Left ventricle myocardium inferior (tissue), 1 donor: ENCODE data around the gene SIKE1. TPM values are rescaled to one million over a fixed set of nuclear protein-coding genes. Genes with fewer than 3 reads are reported as not detected.
"Not testable (repeated sequence)": the region's sequence is repeated elsewhere in the genome, so short reads cannot be mapped to it uniquely, and the experiment has no call there.

Experiments used
- DNase-seq: peaks from one replicate; pipeline ENCODE4 v3.0.0-alpha.2; 2020
- H3K27ac ChIP-seq: fragments of 200-600 bp; replicated peaks from 2 replicates; pipeline ENCODE4 v1.8.0; 2021
- H3K27me3 ChIP-seq: fragments of 200-600 bp; 2 replicates; pipeline ENCODE4 v1.8.0; 2021; ENCODE audit warnings: low read depth
- H3K36me3 ChIP-seq: fragments of 200-600 bp; 2 replicates; pipeline ENCODE4 v1.8.0; 2021
- H3K4me1 ChIP-seq: fragments of 200-600 bp; 2 replicates; pipeline ENCODE4 v1.8.0; 2021
- H3K4me3 ChIP-seq: fragments of 200-600 bp; 2 replicates; pipeline ENCODE4 v1.8.0; 2021; ENCODE audit warnings: mild to moderate bottlenecking, moderate library complexity
- H3K9me3 ChIP-seq: fragments of 200-600 bp; replicated peaks from 2 replicates; pipeline ENCODE4 v1.8.0; 2021
- intact Hi-C: fragments of 100-400 bp; cut with micrococcal nuclease; formaldehyde crosslinking; loops from one replicate; pipeline ENCODE4 v1.11.0; 2022
- total RNA-seq: library from RNA; stranded (reverse); fragmentation: NEBNext Ultra II Directional; extraction: Animal tissue kit (Norgen Biotek cat#: 25700); gene quantifications from one replicate; pipeline ENCODE4 v1.2.1, GENCODE V29; 2021
- TF ChIP-seq, protein P1 (sequence below): fragments of 200-600 bp; IDR thresholded peaks from 2 replicates; pipeline ENCODE4 v1.8.0; 2021; ENCODE audit warnings: antibody characterized with exemption, mild to moderate bottlenecking, borderline replicate concordance
- donor health status: DM: no; HTN: yes; CAD: no; lungs with severe emphysema.

The SIKE1 gene
- total RNA-seq, 1 donor from 2014 or later, result 26.0 TPM

DNA sequence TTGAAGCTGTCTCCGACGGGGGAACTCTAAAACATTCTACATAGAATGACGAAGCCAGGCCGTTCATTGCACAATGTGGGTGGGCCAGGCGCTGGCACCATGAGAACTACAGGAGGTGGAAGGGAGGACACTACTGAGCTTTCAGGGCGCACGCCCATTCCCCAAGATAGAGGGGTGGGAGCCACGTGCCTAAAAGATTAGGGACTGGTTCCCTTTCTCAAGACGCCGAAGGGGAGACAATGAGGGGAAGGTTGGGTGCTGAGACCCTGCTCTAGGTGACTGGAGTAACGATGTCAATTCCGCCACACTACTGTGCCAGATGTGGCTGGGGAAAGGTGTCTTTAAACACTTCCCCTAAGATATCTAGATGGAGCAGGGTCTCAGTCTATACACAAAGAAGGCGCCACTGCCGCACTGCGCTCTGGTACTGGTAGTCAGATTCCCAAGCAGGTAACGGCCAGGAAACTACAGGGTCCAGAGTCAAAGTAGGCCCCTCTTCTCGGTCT, 23.5 kb downstream of the SIKE1 start:
- no peaks in the 10 kb centered on the region for H3K36me3 ChIP-seq
- H3K4me3 ChIP-seq, result peak overlapping the region; percentile 97
- peak overlapping the region; percentile 99 for H3K27ac ChIP-seq
- TF ChIP-seq, protein P1, sequence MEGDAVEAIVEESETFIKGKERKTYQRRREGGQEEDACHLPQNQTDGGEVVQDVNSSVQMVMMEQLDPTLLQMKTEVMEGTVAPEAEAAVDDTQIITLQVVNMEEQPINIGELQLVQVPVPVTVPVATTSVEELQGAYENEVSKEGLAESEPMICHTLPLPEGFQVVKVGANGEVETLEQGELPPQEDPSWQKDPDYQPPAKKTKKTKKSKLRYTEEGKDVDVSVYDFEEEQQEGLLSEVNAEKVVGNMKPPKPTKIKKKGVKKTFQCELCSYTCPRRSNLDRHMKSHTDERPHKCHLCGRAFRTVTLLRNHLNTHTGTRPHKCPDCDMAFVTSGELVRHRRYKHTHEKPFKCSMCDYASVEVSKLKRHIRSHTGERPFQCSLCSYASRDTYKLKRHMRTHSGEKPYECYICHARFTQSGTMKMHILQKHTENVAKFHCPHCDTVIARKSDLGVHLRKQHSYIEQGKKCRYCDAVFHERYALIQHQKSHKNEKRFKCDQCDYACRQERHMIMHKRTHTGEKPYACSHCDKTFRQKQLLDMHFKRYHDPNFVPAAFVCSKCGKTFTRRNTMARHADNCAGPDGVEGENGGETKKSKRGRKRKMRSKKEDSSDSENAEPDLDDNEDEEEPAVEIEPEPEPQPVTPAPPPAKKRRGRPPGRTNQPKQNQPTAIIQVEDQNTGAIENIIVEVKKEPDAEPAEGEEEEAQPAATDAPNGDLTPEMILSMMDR, result no peak
- H3K9me3 ChIP-seq, result no peaks in the 10 kb centered on the region
- no peaks in the 10 kb centered on the region for H3K27me3 ChIP-seq
- DNase-seq, result peak; percentile 18
- intact Hi-C loops, result loop anchor here (5.0 kb wide), 1 partner anchor 40 kb away; the partner anchor contains the start of gene NRAS
- peaks cover 64% of the 10 kb centered on the region for H3K4me1 ChIP-seq

DNA sequence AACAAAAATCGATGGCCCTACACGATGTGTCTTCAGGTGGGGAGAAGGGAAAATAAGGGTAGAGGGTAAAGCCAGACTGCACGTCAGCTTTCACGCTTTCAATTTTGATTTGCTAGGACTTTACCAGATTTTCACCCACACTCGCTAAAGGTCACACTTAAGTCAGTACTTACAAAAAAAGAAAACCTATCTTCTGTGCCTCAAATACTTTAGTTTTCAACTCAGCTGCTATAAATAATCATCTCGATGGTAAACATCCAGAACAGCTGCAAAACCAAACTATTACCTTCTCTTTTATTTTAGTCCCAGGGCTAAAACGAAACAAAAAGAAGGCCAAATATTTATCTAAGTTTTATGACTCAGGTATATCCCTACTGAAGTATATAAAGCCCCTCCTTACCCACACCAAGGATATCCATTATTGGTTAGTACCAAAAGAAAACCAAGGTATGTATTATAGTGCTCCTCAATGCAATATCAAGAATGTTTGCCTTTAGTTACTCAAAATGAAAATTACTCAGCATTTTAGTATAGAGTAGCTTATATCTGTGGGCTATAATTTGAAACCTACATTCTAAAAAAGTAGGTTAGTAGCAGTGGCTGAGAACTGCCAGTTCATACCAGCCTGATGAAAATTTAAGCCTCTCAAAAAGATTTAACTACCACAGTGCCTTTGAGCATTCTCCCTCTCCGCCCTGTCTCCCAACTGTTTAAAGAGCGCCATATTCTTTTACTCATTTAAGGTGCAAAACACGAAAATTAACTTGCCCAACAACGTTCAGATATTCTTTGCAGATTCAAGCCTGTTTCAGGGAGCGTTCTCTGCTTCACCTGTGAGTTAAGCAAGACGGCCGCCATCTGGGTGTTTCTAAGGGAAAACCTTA, 24.2 kb downstream of the SIKE1 start:
- peaks cover 72% of the 10 kb centered on the region for H3K4me1 ChIP-seq
- H3K27ac ChIP-seq, result peak overlapping the region; percentile 99
- peak overlapping the region; percentile 97 for H3K4me3 ChIP-seq
- no peaks in the 10 kb centered on the region for H3K36me3 ChIP-seq
- DNase-seq, result no peak
- H3K27me3 ChIP-seq, result no peaks in the 10 kb centered on the region
- intact Hi-C loops, result loop anchor here (5.0 kb wide), 1 partner anchor 39 kb away; the partner anchor contains the start of gene NRAS
- H3K9me3 ChIP-seq, result no peaks in the 10 kb centered on the region
- TF ChIP-seq, protein P1, result no peak

DNA sequence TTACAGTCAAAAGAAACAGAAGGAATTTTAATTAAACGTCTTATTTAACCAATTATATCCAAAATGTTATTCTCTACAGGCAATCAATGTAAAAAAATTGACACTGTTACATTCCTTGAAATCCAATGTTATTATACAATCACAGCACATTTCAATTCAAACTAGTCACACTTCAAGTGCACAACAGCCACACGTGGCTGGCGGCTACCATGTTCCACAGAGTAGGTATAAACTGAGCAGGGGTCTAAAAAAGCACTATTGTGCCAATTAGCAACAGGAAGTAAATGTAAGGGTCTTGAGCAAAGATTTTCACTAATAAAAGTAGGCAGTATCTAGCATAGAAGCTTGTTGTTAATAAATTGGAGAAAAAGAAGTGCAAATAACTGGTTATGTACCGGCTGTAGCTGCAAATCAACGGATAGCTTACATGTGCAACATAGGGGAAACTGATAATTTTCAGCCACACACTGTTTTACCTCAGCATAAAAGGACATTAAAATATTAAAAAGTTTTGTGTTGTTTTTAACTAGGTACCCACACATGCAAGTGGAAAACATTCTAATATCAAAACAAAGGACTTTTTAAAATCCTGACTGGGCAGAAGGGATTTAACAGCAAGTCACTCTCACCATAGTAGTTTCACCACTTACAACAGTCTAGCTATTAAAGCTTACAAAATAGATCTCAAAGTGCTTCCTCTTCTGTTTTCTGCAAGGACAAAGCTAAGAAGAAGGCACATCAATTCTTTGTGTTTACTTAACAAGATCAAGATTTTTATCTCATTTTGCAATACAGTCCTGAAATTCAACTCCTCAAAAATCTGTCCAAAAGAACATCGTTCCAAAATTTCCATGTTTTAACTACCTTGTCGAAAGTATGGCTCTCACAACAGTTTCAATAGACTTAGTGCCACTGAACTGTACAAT, 25.2 kb downstream of the SIKE1 start:
- H3K27ac ChIP-seq, result peak overlapping the region; percentile 99
- TF ChIP-seq, protein P1, result no peak
- intact Hi-C loops, result loop anchor here (5.0 kb wide), 1 partner anchor 38 kb away; the partner anchor contains the start of gene NRAS
- DNase-seq, result no peak
- H3K27me3 ChIP-seq, result no peaks in the 10 kb centered on the region
- H3K4me1 ChIP-seq, result peaks cover 82% of the 10 kb centered on the region
- H3K4me3 ChIP-seq, result peak overlapping the region; percentile 97
- no peaks in the 10 kb centered on the region for H3K36me3 ChIP-seq
- no peaks in the 10 kb centered on the region for H3K9me3 ChIP-seq

DNA sequence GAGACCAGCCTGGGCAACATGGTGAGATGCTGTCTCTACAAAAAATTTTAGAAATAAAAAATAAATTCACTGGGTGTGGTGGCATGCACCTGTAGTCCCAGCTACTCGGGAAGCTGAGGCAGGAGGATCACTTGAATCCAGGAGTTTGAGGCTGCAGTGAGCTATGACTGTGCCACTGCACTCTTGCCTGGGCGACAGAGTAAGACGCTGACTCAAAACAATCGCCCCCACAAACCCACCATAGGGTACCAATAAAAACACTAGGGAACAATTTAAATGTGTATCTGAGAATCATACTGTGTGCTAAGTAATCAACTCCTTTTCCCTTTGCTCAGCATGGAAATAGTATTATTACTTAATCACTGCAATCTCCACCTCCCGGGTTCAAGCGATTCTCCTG, 26.8 kb downstream of the SIKE1 start:
- intact Hi-C loops, result not testable (repeated sequence)

DNA sequence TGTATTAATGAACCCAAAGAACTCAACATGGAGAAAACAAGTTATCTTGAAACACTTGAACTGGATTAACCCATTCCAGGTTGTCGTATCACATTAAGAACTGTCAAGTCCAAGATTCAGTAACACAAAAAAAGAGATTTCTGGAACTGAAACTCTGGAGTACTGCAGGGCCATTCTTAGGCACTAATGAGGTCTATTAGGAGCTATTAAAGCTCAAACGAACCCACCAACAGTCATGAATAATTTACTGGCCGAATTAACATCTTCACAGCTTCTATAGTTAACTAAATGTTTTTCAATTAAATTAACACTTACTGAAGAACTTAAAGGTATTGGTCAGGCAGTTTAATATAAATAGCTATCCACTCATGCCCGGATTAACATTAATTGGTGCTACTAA, 27.3 kb downstream of the SIKE1 start:
- no peak overlapping the region for H3K4me3 ChIP-seq
- H3K27ac ChIP-seq, result peak overlapping the region; percentile 28
- H3K36me3 ChIP-seq, result peaks cover 18% of the 10 kb centered on the region
- H3K9me3 ChIP-seq, result no peaks in the 10 kb centered on the region
- peaks cover 96% of the 10 kb centered on the region for H3K4me1 ChIP-seq
- intact Hi-C loops, result no loop called here
- no peaks in the 10 kb centered on the region for H3K27me3 ChIP-seq
- TF ChIP-seq, protein P1, result no peak
- DNase-seq, result no peak

More for the DNA sequence above, 26.8 kb downstream of the SIKE1 start:
- Histone ChIP-seq H3K4me1 (peaks cover 96% of the 10 kb centered on the region), H3K36me3 (peaks cover 15% of the 10 kb centered on the region)
- not testable (repeated sequence) for H3K27ac ChIP-seq, DNase-seq, H3K27me3 ChIP-seq, H3K4me3 ChIP-seq, H3K9me3 ChIP-seq
